ENCODE measurements around the gene DENND2D. TPM values are rescaled to one million over a fixed set of nuclear protein-coding genes. Genes with fewer than 3 reads are reported as not detected.

The DENND2D gene
- total RNA-seq, 1 donor from 2014 or later: not detected

DNA sequence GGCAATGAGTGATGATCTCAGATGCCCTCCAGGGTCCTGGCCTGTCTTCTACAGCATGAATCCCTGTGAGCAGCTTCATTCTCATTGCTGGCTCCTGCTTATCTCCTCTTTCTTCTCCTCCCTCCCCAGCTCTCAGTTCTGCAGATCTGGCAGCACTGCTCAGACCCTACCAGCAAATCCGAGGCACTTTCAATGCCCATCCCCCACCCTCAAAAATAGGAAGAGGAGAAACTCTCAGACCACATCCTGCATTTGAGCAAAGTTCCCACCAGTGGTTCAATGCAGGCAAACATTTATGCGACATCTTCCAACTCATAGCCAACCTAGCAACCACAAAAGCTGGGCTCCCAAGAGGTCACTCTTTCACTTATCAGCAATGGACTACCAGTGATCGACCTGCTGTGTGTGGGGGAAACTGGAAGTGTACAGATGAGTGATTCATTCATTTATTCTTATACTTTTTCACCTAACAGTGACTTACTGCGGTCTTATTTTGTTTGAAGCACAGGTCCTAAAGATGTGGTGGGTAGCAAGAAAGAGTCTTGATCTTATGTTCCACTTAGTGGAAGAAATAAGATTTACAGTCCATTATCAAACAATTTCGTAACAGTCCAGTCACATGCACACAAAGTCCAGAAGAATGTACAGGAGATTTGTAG lies 21.3 kb upstream of the DENND2D start:
- H3K4me3 Mint-ChIP-seq (ENCODE audit: unreplicated experiment): no peak overlapping the region
- peaks cover 18% of the 10 kb centered on the region for H3K4me1 Mint-ChIP-seq (ENCODE audit: unreplicated experiment)
- H3K9me3 Mint-ChIP-seq (ENCODE audit: unreplicated experiment): no peaks in the 10 kb centered on the region
- TF ChIP-seq, protein P1, sequence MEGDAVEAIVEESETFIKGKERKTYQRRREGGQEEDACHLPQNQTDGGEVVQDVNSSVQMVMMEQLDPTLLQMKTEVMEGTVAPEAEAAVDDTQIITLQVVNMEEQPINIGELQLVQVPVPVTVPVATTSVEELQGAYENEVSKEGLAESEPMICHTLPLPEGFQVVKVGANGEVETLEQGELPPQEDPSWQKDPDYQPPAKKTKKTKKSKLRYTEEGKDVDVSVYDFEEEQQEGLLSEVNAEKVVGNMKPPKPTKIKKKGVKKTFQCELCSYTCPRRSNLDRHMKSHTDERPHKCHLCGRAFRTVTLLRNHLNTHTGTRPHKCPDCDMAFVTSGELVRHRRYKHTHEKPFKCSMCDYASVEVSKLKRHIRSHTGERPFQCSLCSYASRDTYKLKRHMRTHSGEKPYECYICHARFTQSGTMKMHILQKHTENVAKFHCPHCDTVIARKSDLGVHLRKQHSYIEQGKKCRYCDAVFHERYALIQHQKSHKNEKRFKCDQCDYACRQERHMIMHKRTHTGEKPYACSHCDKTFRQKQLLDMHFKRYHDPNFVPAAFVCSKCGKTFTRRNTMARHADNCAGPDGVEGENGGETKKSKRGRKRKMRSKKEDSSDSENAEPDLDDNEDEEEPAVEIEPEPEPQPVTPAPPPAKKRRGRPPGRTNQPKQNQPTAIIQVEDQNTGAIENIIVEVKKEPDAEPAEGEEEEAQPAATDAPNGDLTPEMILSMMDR (IDR thresholded peaks at IDR 0.05): no peak
- H3K27ac Mint-ChIP-seq (ENCODE audit: unreplicated experiment): no peak overlapping the region
- peaks cover 21% of the 10 kb centered on the region for H3K27me3 Mint-ChIP-seq (ENCODE audit: unreplicated experiment)
- DNase-seq (ENCODE audit: extremely low spot score, unreplicated experiment): no peak
- no peaks in the 10 kb centered on the region for H3K36me3 Mint-ChIP-seq (ENCODE audit: unreplicated experiment)

DNA sequence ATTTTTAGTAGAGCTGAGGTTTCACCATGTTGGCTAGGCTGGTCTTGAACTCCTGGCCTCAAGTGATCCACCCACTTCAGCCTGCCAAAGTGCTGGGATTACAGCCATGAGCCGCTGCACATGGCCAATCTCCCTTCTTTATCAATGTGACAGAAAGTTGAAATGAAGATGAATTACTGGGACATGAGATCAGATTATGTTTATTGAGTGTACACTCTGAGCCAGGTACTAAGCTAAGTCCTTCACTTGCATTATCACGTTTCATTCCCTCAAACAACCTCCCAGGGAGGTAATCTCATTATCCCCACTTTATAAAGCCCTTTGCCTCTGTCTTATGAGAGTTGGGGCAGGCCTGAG lies 20.8 kb upstream of the DENND2D start:
- Mint-ChIP-seq H3K27me3 (ENCODE audit: unreplicated experiment) (peaks cover 21% of the 10 kb centered on the region), H3K4me1 (ENCODE audit: unreplicated experiment) (peaks cover 16% of the 10 kb centered on the region), H3K4me3 (ENCODE audit: unreplicated experiment) (no peak overlapping the region), H3K36me3 (ENCODE audit: unreplicated experiment) (no peaks in the 10 kb centered on the region), H3K27ac (ENCODE audit: unreplicated experiment) (no peak overlapping the region), H3K9me3 (ENCODE audit: unreplicated experiment) (no peaks in the 10 kb centered on the region)
- TF ChIP-seq, protein P1 (IDR thresholded peaks at IDR 0.05): no peak
- no peak for DNase-seq (ENCODE audit: extremely low spot score, unreplicated experiment)

DNA sequence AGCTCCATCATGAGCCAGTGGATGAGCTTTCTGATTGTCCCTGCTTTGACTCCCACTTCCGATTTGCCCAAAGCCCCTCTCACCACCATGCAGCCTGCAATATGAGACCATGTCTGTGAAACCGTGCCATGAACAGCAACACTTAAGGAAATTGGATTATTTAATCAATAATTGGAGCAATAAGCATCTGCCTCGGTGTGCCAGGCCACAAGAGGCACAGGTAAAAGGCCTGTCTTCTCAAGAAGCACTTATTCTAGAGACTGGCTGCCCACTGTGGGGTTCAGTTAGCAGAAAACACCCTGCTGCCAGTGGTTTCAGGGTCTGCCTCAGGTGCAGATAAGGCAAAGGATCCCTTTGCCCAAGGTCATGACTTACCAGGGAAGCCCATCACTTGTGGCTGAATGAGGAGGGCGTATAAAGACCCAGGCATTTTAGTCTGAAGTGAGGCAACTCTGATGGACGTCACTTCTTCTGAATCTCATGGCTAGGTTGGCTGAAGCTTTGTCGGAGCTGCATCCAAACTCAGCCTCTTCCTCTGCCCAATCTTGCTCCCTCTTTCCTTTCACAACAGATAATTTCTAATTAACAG lies 19.9 kb upstream of the DENND2D start:
- Mint-ChIP-seq H3K36me3 (ENCODE audit: unreplicated experiment) (no peaks in the 10 kb centered on the region), H3K4me3 (ENCODE audit: unreplicated experiment) (no peak overlapping the region), H3K4me1 (ENCODE audit: unreplicated experiment) (peaks cover 8% of the 10 kb centered on the region), H3K27ac (ENCODE audit: unreplicated experiment) (no peak overlapping the region), H3K27me3 (ENCODE audit: unreplicated experiment) (peaks cover 22% of the 10 kb centered on the region), H3K9me3 (ENCODE audit: unreplicated experiment) (no peaks in the 10 kb centered on the region)
- TF ChIP-seq, protein P1 (IDR thresholded peaks at IDR 0.05): no peak
- DNase-seq (ENCODE audit: extremely low spot score, unreplicated experiment): no peak

DNA sequence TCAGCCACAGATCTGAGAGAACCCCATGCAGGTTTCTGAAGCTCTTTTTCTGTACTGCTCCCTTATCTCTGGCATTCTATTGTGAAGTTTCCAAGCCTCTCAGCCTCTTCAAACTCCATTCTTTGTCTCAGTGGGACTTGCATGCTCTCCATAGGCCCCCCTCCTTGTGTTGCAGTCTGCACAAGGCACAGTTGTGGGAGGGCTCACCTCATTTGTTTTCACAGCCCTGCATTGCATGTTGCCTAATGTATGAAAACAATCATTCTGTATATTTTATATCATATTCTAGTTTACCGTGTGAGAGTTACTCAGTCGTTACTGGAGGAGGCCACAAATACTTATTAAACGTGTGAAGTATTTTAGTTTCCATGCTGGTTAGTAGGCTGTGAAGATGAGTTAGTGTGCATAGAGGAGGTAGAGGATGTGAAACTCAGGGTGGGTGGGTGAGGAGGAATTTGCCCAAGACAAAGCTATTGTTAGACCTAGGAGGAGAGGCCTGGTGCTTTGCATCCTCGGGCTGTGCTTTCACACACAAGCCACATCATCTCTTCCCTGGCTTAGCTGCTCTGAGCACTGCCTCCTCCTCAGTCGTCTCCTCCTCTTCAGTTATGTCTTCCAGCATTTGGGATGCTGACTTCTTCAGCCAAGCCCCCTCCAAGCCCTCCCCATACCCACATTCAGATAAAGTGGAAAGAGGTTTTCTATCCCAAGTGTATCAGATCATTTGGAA lies 19.3 kb upstream of the DENND2D start:
- H3K27ac Mint-ChIP-seq (ENCODE audit: unreplicated experiment): no peak overlapping the region
- no peaks in the 10 kb centered on the region for H3K9me3 Mint-ChIP-seq (ENCODE audit: unreplicated experiment)
- H3K4me3 Mint-ChIP-seq (ENCODE audit: unreplicated experiment): no peak overlapping the region
- peaks cover 7% of the 10 kb centered on the region for H3K4me1 Mint-ChIP-seq (ENCODE audit: unreplicated experiment)
- TF ChIP-seq, protein P1 (IDR thresholded peaks at IDR 0.05): no peak
- H3K27me3 Mint-ChIP-seq (ENCODE audit: unreplicated experiment): peaks cover 23% of the 10 kb centered on the region
- DNase-seq (ENCODE audit: extremely low spot score, unreplicated experiment): no peak
- H3K36me3 Mint-ChIP-seq (ENCODE audit: unreplicated experiment): no peaks in the 10 kb centered on the region
